A549 (cell line): ENCODE measurements around the gene CT47A1. TPM values are rescaled to one million over a fixed set of nuclear protein-coding genes. Genes with fewer than 3 reads are reported as not detected.

ENCODE experiments used
- ATAC-seq, 2 experiments: fragments of 200-7000 bp in 1 of 2; fragments of >200 bp in 1 of 2; cut with Nextera tagmentation in 1 of 2; cut with Tn5 transposase in 1 of 2; 3 replicates each; pipeline versions ENCODE4 v1.8.0 to v1.9.1; 2018 to 2020; ENCODE audit warnings: mild to moderate bottlenecking in 1 of 2, moderate library complexity in 1 of 2
- CTCF ChIA-PET: fragments of 300-600 bp; sonication (Branson Sonifier 250); formaldehyde crosslinking; extraction: SDS; loops from one replicate; lab custom pipeline; 2021; ENCODE audit warnings: antibody characterized with exemption, inconsistent platforms; lab: Yijun Ruan, JAX
- POLR2A ChIA-PET: fragments of 350-600 bp; formaldehyde crosslinking; extraction: SDS; loops from one replicate; lab custom pipeline; 2021; ENCODE audit warnings: antibody characterized with exemption, inconsistent platforms; lab: Yijun Ruan, JAX
- DNase-seq, 2 experiments: peaks; one replicate each; pipeline versions ENCODE4 v3.0.0 to v3.0.0-alpha.2; 2011 to 2016; ENCODE audit warnings: low read depth in 1 of 2, low spot score in 1 of 2
- FAIRE-seq: peaks from 2 replicates; lab custom pipeline; 2011; peaks lifted over from hg19 to GRCh38; lab: Jason Lieb, UNC
- H3K27ac ChIP-seq, 2 experiments: fragments of >200 bp; sonication (Bioruptor Twin); formaldehyde crosslinking; 3 replicates each; pipeline ENCODE4 v1.5.1; 2016 to 2017
- H3K4me1 ChIP-seq: fragments of >200 bp; sonication (Bioruptor Twin); formaldehyde crosslinking; 3 replicates; pipeline ENCODE4 v1.6.1; 2016
- H3K4me2 ChIP-seq: fragments of >200 bp; sonication (Bioruptor Twin); formaldehyde crosslinking; 3 replicates; pipeline ENCODE4 v1.6.1; 2016
- H3K4me3 ChIP-seq: fragments of >200 bp; sonication (Bioruptor Twin); formaldehyde crosslinking; 3 replicates; pipeline ENCODE4 v1.5.1; 2016
- H3K9me3 ChIP-seq: fragments of >200 bp; sonication (Bioruptor Twin); formaldehyde crosslinking; 3 replicates; pipeline ENCODE4 v1.6.1; 2016
- CBX2 ChIP-seq: fragments of 200-600 bp; sonication (generic); IDR thresholded peaks from 2 replicates; pipeline ENCODE4 v1.6.1; 2016; ENCODE audit warnings: low read depth, mild to moderate bottlenecking, borderline replicate concordance
- CEBPB ChIP-seq, 2 experiments: fragments of >200 bp in 1 of 2; sonication (Bioruptor Twin) in 1 of 2; formaldehyde crosslinking in 1 of 2; IDR thresholded peaks; 2 replicates each; pipeline ENCODE4 v1.6.1; 2012 to 2016
- CHD4 ChIP-seq: fragments of 200-600 bp; sonication (generic); IDR thresholded peaks from 2 replicates; pipeline ENCODE4 v1.6.1; 2016; ENCODE audit warnings: antibody characterized with exemption, mild to moderate bottlenecking, borderline replicate concordance
- FOSB ChIP-seq: fragments of 250-450 bp; sonication (Bioruptor Pico); IDR thresholded peaks from 2 replicates; pipeline ENCODE4 v1.5.0; 2020; ENCODE audit warnings: mild to moderate bottlenecking, moderate library complexity
- FOSL2 ChIP-seq, 2 experiments: fragments of 450-650 bp in 1 of 2; fragments of >200 bp in 1 of 2; sonication (Bioruptor Twin) in 1 of 2; formaldehyde crosslinking; IDR thresholded peaks; 2 replicates each; pipeline versions ENCODE4 v1.5.0 to v1.6.1; 2016 to 2020; ENCODE audit warnings: mild to moderate bottlenecking in 1 of 2, moderate library complexity in 1 of 2
- FOXS1 ChIP-seq: fragments of 250-450 bp; sonication (Bioruptor Pico); IDR thresholded peaks from 2 replicates; pipeline ENCODE4 v1.5.0; 2020; ENCODE audit warnings: mild to moderate bottlenecking, moderate library complexity
- GATA3 ChIP-seq: IDR thresholded peaks from 2 replicates; pipeline ENCODE4 v1.6.1; 2012; ENCODE audit warnings: borderline replicate concordance
- HEYL ChIP-seq: fragments of 250-450 bp; sonication (Bioruptor Pico); IDR thresholded peaks from 2 replicates; pipeline ENCODE4 v1.8.0; 2021; ENCODE audit warnings: mild to moderate bottlenecking, moderate library complexity
- JUN ChIP-seq, 2 experiments: fragments of >200 bp; sonication (Bioruptor Twin); formaldehyde crosslinking; IDR thresholded peaks; 2 replicates in 1 of 2; 3 replicates in 1 of 2; pipeline ENCODE4 v1.6.1; 2016 to 2017
- KDM1A ChIP-seq: fragments of 200-600 bp; sonication (generic); IDR thresholded peaks from 2 replicates; pipeline ENCODE4 v1.6.1; 2016; ENCODE audit warnings: low read depth, mild to moderate bottlenecking
- MAFK ChIP-seq: fragments of 450-650 bp; IDR thresholded peaks from 2 replicates; pipeline ENCODE4 v1.6.1; 2014; ENCODE audit not compliant: partially characterized antibody
- MAZ ChIP-seq: fragments of 150-350 bp; IDR thresholded peaks from 2 replicates; pipeline ENCODE4 v1.6.1; 2014; ENCODE audit warnings: antibody characterized with exemption, low read depth, low read length, borderline replicate concordance
- MYC ChIP-seq: IDR thresholded peaks from 2 replicates; pipeline ENCODE4 v1.6.1; 2012; ENCODE audit warnings: mild to moderate bottlenecking, inconsistent platforms, low read length, improper control_type of control experiment, borderline replicate concordance
- NR3C1 ChIP-seq: fragments of >200 bp; sonication (Bioruptor Twin); formaldehyde crosslinking; IDR thresholded peaks from 3 replicates; pipeline ENCODE4 v1.6.1; 2017
- RAD21 ChIP-seq, 2 experiments: fragments of >200 bp in 1 of 2; sonication (Bioruptor Twin) in 1 of 2; formaldehyde crosslinking in 1 of 2; IDR thresholded peaks in 1 of 2; conservative IDR thresholded peaks in 1 of 2; 2 replicates in 1 of 2; 3 replicates in 1 of 2; pipeline ENCODE4 v1.6.1; 2012 to 2018; ENCODE audit warnings: inconsistent platforms in 1 of 2
- RARB ChIP-seq: fragments of 250-450 bp; sonication (Bioruptor Pico); IDR thresholded peaks from 2 replicates; pipeline ENCODE4 v1.8.0; 2021; ENCODE audit warnings: mild to moderate bottlenecking, moderate library complexity
- SMC3 ChIP-seq: fragments of >200 bp; sonication (Bioruptor Twin); formaldehyde crosslinking; IDR thresholded peaks from 3 replicates; pipeline ENCODE4 v1.6.1; 2018; ENCODE audit warnings: inconsistent platforms
- SREBF2 ChIP-seq: fragments of 450-650 bp; IDR thresholded peaks from 2 replicates; pipeline ENCODE4 v1.6.1; 2014; ENCODE audit warnings: mild to moderate bottlenecking, moderate library complexity
- TP53 ChIP-seq: fragments of 250-450 bp; sonication (Bioruptor Pico); IDR thresholded peaks from 2 replicates; pipeline ENCODE4 v1.5.0; 2021; ENCODE audit warnings: mild to moderate bottlenecking, moderate library complexity
- ZNF302 ChIP-seq: fragments of 250-450 bp; sonication (Bioruptor Pico); IDR thresholded peaks from 2 replicates; pipeline ENCODE4 v1.9.0; 2021; ENCODE audit warnings: inconsistent platforms, mild to moderate bottlenecking, moderate library complexity
- ZSCAN20 ChIP-seq: fragments of 250-450 bp; sonication (Bioruptor Pico); IDR thresholded peaks from 2 replicates; pipeline ENCODE4 v1.8.0; 2022; ENCODE audit warnings: mild to moderate bottlenecking, moderate library complexity
- WGBS: methylation state at CpG from one replicate; pipeline ENCODE4 v1.1.6; 2017; ENCODE audit errors: missing lambda C conversion rate; 5-methylcytosine and 5-hydroxymethylcytosine counted together
- polyA plus RNA-seq, 4 experiments: library from polyadenylated mRNA; depleted of rRNA in 3 of 4; stranded (reverse); fragments of >200 nt; fragmentation: RNase III in 1 of 4; extraction: RNeasy Plus Mini Kit Qiagen cat#74134 plus additional on column Dnase treatment in 1 of 4; gene quantifications; 2 replicates in 3 of 4; 3 replicates in 1 of 4; pipeline ENCODE4 v1.2.3, GENCODE V29; 2011 to 2017
- TF ChIP-seq, protein P1 (sequence below): fragments of 450-650 bp; IDR thresholded peaks from 2 replicates; pipeline ENCODE4 v1.6.1; 2014; ENCODE audit warnings: antibody characterized with exemption
- TF ChIP-seq, protein P2 (sequence below): fragments of 150-350 bp; IDR thresholded peaks from 2 replicates; pipeline ENCODE4 v1.6.1; 2014; ENCODE audit warnings: low read depth, mild to moderate bottlenecking, low read length
- TF ChIP-seq, protein P3 (sequence below): fragments of >200 bp; sonication (Bioruptor Twin); formaldehyde crosslinking; IDR thresholded peaks from 2 replicates; pipeline ENCODE4 v1.6.1; 2016
- TF ChIP-seq, protein P4 (sequence below): IDR thresholded peaks from 2 replicates; pipeline ENCODE4 v1.6.1; 2012; ENCODE audit warnings: low read depth, borderline replicate concordance
- TF ChIP-seq, protein P5 (sequence below): IDR thresholded peaks from 2 replicates; pipeline ENCODE4 v1.6.1; 2012
- TF ChIP-seq, protein P6 (sequence below): fragments of 200-600 bp; sonication (generic); IDR thresholded peaks from 2 replicates; pipeline ENCODE4 v1.6.1; 2016; ENCODE audit warnings: antibody characterized with exemption, mild to moderate bottlenecking, moderate library complexity

Gene CT47A1
- polyA plus RNA-seq, 2 of the 4 experiments (the other 2 are of a cell fraction) = not detected

DNA sequence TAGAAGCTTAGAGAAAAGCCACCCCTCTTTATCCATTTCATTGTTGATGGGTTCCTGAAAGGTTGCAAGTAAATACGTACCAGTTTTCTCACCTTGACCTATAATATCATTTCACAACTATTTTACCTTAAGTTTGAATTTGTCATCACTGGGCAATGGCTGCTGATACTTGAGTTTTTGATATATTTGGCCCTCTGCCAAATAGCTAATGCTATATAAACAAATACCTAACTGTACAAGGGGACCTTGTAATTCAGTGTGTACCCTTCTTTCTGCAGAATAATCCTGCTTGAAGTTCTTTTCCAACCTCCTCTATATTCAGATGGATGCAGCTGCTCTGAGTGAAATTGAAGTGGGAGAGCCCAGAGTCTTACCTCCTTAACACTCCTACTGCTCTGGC is 42.9 kb upstream of the CT47A1 start:
- FAIRE-seq = no peak

DNA sequence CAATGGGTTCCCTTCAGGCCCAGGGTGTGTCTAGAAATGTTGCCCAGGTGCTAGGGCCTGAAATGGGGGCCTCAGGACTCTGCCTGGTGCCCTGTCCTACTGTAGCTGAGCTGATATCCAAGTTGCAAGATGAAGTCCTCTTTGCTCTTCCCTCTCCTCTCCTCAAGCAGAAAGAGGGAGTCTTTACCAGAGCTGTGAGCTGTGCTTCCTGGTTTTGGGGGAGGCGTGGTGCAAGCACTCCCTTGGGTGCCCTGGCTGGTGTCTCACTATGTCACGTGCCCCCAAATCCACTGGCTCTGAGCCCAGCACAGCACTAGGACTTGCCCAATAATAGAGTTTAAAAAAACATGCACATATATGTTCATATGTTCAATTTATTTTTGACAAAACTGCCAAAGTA is 29.3 kb upstream of the CT47A1 start:
- Histone ChIP-seq H3K4me3 (no peak overlapping the region), H3K27ac (no peak overlapping the region), H3K4me2 (no peak overlapping the region), H3K9me3 (no peaks in the 10 kb centered on the region), H3K4me1 (no peaks in the 10 kb centered on the region)
- POLR2A ChIA-PET = no interaction called here
- FAIRE-seq (no peak), ATAC-seq (no peak), DNase-seq (no peak)
- CTCF ChIA-PET = no interaction called here
- 22% methylated on average over 2 of the region's 2 CpGs for WGBS
- no peak for TF ChIP-seq TP53
- TF ChIP-seq HEYL (CRISPR knock-in tag) = no peak
- TF ChIP-seq, protein P1, sequence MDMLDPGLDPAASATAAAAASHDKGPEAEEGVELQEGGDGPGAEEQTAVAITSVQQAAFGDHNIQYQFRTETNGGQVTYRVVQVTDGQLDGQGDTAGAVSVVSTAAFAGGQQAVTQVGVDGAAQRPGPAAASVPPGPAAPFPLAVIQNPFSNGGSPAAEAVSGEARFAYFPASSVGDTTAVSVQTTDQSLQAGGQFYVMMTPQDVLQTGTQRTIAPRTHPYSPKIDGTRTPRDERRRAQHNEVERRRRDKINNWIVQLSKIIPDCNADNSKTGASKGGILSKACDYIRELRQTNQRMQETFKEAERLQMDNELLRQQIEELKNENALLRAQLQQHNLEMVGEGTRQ = no peak
- TF ChIP-seq, protein P2, sequence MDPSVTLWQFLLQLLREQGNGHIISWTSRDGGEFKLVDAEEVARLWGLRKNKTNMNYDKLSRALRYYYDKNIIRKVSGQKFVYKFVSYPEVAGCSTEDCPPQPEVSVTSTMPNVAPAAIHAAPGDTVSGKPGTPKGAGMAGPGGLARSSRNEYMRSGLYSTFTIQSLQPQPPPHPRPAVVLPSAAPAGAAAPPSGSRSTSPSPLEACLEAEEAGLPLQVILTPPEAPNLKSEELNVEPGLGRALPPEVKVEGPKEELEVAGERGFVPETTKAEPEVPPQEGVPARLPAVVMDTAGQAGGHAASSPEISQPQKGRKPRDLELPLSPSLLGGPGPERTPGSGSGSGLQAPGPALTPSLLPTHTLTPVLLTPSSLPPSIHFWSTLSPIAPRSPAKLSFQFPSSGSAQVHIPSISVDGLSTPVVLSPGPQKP = no peak
- no peak for TF ChIP-seq KDM1A
- TF ChIP-seq FOSL2 (IDR thresholded peaks at IDR 0.05) = no peak
- no peak for TF ChIP-seq FOSL2 (CRISPR knock-in tag; IDR thresholded peaks at IDR 0.05)
- TF ChIP-seq FOXS1 (CRISPR knock-in tag) = no peak
- TF ChIP-seq ZSCAN20 = no peak
- no peak for TF ChIP-seq MAZ
- no peak for TF ChIP-seq MYC
- no peak for TF ChIP-seq CEBPB (IDR thresholded peaks at IDR 0.05)
- no peak for TF ChIP-seq MAFK
- TF ChIP-seq, protein P3, sequence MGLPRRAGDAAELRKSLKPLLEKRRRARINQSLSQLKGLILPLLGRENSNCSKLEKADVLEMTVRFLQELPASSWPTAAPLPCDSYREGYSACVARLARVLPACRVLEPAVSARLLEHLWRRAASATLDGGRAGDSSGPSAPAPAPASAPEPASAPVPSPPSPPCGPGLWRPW = no peak
- no peak for TF ChIP-seq CBX2
- TF ChIP-seq CHD4 = no peak
- TF ChIP-seq, protein P4, sequence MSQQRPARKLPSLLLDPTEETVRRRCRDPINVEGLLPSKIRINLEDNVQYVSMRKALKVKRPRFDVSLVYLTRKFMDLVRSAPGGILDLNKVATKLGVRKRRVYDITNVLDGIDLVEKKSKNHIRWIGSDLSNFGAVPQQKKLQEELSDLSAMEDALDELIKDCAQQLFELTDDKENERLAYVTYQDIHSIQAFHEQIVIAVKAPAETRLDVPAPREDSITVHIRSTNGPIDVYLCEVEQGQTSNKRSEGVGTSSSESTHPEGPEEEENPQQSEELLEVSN = no peak

More for the DNA sequence above, 42.9 kb upstream of the CT47A1 start:
- Histone ChIP-seq H3K9me3 (no peaks in the 10 kb centered on the region), H3K4me3 (no peak overlapping the region), H3K4me2 (no peak overlapping the region), H3K4me1 (no peaks in the 10 kb centered on the region), H3K27ac (no peak overlapping the region)
- DNase-seq = no peak
- 4% methylated on average over 1 of the region's 1 CpG for WGBS
- no peak for ATAC-seq
- ChIA-PET POLR2A (no interaction called here), CTCF (no interaction called here)
- no peak for TF ChIP-seq CEBPB (IDR thresholded peaks at IDR 0.05)
- TF ChIP-seq MYC = no peak
- no peak for TF ChIP-seq NR3C1
- TF ChIP-seq MAZ = no peak
- TF ChIP-seq SMC3 = no peak
- no peak for TF ChIP-seq JUN (IDR thresholded peaks at IDR 0.05)
- no peak for TF ChIP-seq RAD21 (conservative IDR thresholded peaks at IDR 0.05 in 1 of 2, IDR thresholded peaks at IDR 0.05 in 1 of 2)
- TF ChIP-seq GATA3 = no peak
- TF ChIP-seq FOSB = no peak
- TF ChIP-seq, protein P4 = no peak
- TF ChIP-seq RARB (CRISPR knock-in tag) = no peak
- TF ChIP-seq, protein P1 = no peak
- TF ChIP-seq, protein P3 = no peak
- TF ChIP-seq SREBF2 = no peak
- TF ChIP-seq, protein P5, sequence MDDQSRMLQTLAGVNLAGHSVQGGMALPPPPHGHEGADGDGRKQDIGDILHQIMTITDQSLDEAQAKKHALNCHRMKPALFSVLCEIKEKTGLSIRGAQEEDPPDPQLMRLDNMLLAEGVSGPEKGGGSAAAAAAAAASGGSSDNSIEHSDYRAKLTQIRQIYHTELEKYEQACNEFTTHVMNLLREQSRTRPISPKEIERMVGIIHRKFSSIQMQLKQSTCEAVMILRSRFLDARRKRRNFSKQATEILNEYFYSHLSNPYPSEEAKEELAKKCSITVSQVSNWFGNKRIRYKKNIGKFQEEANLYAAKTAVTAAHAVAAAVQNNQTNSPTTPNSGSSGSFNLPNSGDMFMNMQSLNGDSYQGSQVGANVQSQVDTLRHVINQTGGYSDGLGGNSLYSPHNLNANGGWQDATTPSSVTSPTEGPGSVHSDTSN = no peak
- TF ChIP-seq, protein P6, sequence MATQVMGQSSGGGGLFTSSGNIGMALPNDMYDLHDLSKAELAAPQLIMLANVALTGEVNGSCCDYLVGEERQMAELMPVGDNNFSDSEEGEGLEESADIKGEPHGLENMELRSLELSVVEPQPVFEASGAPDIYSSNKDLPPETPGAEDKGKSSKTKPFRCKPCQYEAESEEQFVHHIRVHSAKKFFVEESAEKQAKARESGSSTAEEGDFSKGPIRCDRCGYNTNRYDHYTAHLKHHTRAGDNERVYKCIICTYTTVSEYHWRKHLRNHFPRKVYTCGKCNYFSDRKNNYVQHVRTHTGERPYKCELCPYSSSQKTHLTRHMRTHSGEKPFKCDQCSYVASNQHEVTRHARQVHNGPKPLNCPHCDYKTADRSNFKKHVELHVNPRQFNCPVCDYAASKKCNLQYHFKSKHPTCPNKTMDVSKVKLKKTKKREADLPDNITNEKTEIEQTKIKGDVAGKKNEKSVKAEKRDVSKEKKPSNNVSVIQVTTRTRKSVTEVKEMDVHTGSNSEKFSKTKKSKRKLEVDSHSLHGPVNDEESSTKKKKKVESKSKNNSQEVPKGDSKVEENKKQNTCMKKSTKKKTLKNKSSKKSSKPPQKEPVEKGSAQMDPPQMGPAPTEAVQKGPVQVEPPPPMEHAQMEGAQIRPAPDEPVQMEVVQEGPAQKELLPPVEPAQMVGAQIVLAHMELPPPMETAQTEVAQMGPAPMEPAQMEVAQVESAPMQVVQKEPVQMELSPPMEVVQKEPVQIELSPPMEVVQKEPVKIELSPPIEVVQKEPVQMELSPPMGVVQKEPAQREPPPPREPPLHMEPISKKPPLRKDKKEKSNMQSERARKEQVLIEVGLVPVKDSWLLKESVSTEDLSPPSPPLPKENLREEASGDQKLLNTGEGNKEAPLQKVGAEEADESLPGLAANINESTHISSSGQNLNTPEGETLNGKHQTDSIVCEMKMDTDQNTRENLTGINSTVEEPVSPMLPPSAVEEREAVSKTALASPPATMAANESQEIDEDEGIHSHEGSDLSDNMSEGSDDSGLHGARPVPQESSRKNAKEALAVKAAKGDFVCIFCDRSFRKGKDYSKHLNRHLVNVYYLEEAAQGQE = no peak
- TF ChIP-seq ZNF302 = no peak
